Fibroblast of lung (primary cell): ENCODE measurements around the gene ALG1L2.
"Not testable (repeated sequence)": the region's sequence is repeated elsewhere in the genome, so short reads cannot be mapped to it uniquely, and the experiment has no call there.

Experiments used
- EZH2 ChIP-seq: IDR thresholded peaks from 2 replicates; pipeline ENCODE4 v1.5.1; 2012; ENCODE audit warnings: low read length, control low read depth, mild to moderate bottlenecking; ENCODE audit errors: missing control alignments
- TF ChIP-seq, protein P1 (sequence below), 2 donors: IDR thresholded peaks in 1 of 2; conservative IDR thresholded peaks in 1 of 2; 1 replicate in 1 of 2; 2 replicates in 1 of 2; pipeline ENCODE4 v1.5.1; 2011 to 2012; ENCODE audit warnings: low read length in 2 of 2, control low read depth in 1 of 2, inconsistent platforms in 1 of 2, low read depth in 1 of 2, mild to moderate bottlenecking in 1 of 2

- TF ChIP-seq, protein P1, sequence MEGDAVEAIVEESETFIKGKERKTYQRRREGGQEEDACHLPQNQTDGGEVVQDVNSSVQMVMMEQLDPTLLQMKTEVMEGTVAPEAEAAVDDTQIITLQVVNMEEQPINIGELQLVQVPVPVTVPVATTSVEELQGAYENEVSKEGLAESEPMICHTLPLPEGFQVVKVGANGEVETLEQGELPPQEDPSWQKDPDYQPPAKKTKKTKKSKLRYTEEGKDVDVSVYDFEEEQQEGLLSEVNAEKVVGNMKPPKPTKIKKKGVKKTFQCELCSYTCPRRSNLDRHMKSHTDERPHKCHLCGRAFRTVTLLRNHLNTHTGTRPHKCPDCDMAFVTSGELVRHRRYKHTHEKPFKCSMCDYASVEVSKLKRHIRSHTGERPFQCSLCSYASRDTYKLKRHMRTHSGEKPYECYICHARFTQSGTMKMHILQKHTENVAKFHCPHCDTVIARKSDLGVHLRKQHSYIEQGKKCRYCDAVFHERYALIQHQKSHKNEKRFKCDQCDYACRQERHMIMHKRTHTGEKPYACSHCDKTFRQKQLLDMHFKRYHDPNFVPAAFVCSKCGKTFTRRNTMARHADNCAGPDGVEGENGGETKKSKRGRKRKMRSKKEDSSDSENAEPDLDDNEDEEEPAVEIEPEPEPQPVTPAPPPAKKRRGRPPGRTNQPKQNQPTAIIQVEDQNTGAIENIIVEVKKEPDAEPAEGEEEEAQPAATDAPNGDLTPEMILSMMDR (conservative IDR thresholded peaks at IDR 0.05 in 1 of 2, IDR thresholded peaks at IDR 0.05 in 1 of 2; ENCODE audit: low read depth in 1 of 2, low read length in 2 of 2), result not testable (repeated sequence)
- TF ChIP-seq EZH2, result not testable (repeated sequence)
Measured at GRCh38 chr3:130058267-130058657, 23.4 kb upstream of the ALG1L2 start.
